Inferior parietal cortex (tissue), 1 donor: ENCODE results near the gene CKLF.
"Not testable (repeated sequence)": the region's sequence is repeated elsewhere in the genome, so short reads cannot be mapped to it uniquely, and the experiment has no call there.

Experiments
- DNase-seq: peaks from one replicate; pipeline ENCODE4 v3.0.0-alpha.2; 2016; ENCODE audit errors: extremely low spot score

The CKLF gene

GRCh38 chr16:66552286-66553177 lies at the start of gene CKLF:
TSS of gene CKLF (plus strand) at chr16:66552576. CDS start at chr16:66552716, 140 bp downstream.
- DNase-seq, result peak; percentile 96

GRCh38 chr16:66503030-66503429 lies 49.3 kb upstream of the CKLF start:
- DNase-seq, result peak; percentile 54

GRCh38 chr16:66503612-66504011 lies 48.8 kb upstream of the CKLF start:
- no peak for DNase-seq

- DNase-seq, result no peak
Measured at GRCh38 chr16:66507731-66508239, 44.6 kb upstream of the CKLF start.

- no peak for DNase-seq
Measured at GRCh38 chr16:66508248-66508913, 44.0 kb upstream of the CKLF start.

- DNase-seq, result no peak
Measured at GRCh38 chr16:66508914-66509496, 43.4 kb upstream of the CKLF start.

- DNase-seq, result no peak
Measured at GRCh38 chr16:66509576-66509975, 42.8 kb upstream of the CKLF start.

GRCh38 chr16:66510298-66510697 lies 42.1 kb upstream of the CKLF start:
- DNase-seq, result no peak

GRCh38 chr16:66510711-66511601 lies 41.4 kb upstream of the CKLF start:
- DNase-seq, result no peak

GRCh38 chr16:66511602-66512271 lies 40.6 kb upstream of the CKLF start:
- DNase-seq, result no peak

GRCh38 chr16:66512272-66513110 lies 39.9 kb upstream of the CKLF start:
- no peak for DNase-seq

GRCh38 chr16:66513111-66513723 lies 39.2 kb upstream of the CKLF start:
- DNase-seq, result no peak

- DNase-seq, result not testable (repeated sequence)
Measured at GRCh38 chr16:66514391-66514790, 38.0 kb upstream of the CKLF start.

GRCh38 chr16:66514980-66515595 lies 37.3 kb upstream of the CKLF start:
- not testable (repeated sequence) for DNase-seq

- DNase-seq, result no peak
Measured at GRCh38 chr16:66515596-66516508, 36.5 kb upstream of the CKLF start.

- no peak for DNase-seq
Measured at GRCh38 chr16:66516509-66516807, 35.9 kb upstream of the CKLF start.

- peak; percentile 87 for DNase-seq
Measured at GRCh38 chr16:66516808-66517585, 35.4 kb upstream of the CKLF start.
